Kidney (tissue), 14 donors: ENCODE data around the gene CNP. TPM values are rescaled to one million over a fixed set of nuclear protein-coding genes. Genes with fewer than 3 reads are reported as not detected.

Experiments
- DNase-seq, 5 donors: peaks; one replicate each; pipeline ENCODE4 v3.0.0-alpha.2; 2013 to 2020
- FAIRE-seq: peaks from 2 replicates; lab custom pipeline; 2012; peaks lifted over from hg19 to GRCh38; lab: Jason Lieb, UNC
- H3K27ac ChIP-seq, 2 donors: one replicate each; pipeline ENCODE4 v1.7.0; 2013; ENCODE audit warnings: low read depth in 2 of 2, low read length in 2 of 2, inconsistent platforms in 1 of 2
- H3K27me3 ChIP-seq: one replicate; pipeline ENCODE4 v1.7.1; 2013; ENCODE audit warnings: low read length, inconsistent platforms; ENCODE audit not compliant: control insufficient read depth, insufficient read depth
- H3K36me3 ChIP-seq, 3 donors: one replicate each; pipeline versions ENCODE4 v1.7.0 to v1.7.1; 2013; ENCODE audit warnings: low read length in 3 of 3, control low read depth in 1 of 3, inconsistent platforms in 1 of 3; ENCODE audit not compliant: insufficient read depth in 3 of 3, control insufficient read depth in 2 of 3
- H3K4me1 ChIP-seq, 3 donors: one replicate each; pipeline versions ENCODE4 v1.7.0 to v1.7.1; 2013; ENCODE audit warnings: low read length in 3 of 3, inconsistent platforms in 1 of 3, low read depth in 1 of 3; ENCODE audit not compliant: control insufficient read depth in 2 of 3, insufficient read depth in 2 of 3
- H3K4me3 ChIP-seq, 3 donors: one replicate each; pipeline versions ENCODE4 v1.7.0 to v1.8.1; 2013; ENCODE audit warnings: low read length in 3 of 3, control low read depth in 1 of 3, inconsistent platforms in 1 of 3
- H3K9ac ChIP-seq, 3 donors: one replicate each; pipeline versions ENCODE4 v1.7.0 to v1.7.1; 2013; ENCODE audit warnings: low read length in 3 of 3, control low read depth in 1 of 3, inconsistent platforms in 1 of 3
- H3K9me3 ChIP-seq, 3 donors: one replicate each; pipeline versions ENCODE4 v1.7.0 to v1.7.1; 2013; ENCODE audit warnings: low read length in 3 of 3, control low read depth in 1 of 3, inconsistent platforms in 1 of 3; ENCODE audit not compliant: control insufficient read depth in 2 of 3, insufficient read depth in 1 of 3
- CTCF ChIP-seq: IDR thresholded peaks from 3 replicates; pipeline ENCODE4 v1.5.1; 2012; ENCODE audit warnings: mild to moderate bottlenecking, moderate library complexity, borderline replicate concordance; ENCODE audit not compliant: insufficient read depth; ENCODE audit errors: extremely low read depth
- intact Hi-C: fragments of 100-400 bp; cut with DNase I; formaldehyde crosslinking; loops from one replicate; pipeline ENCODE4 v1.11.1; 2022
- polyA plus RNA-seq: library from polyadenylated mRNA; stranded (reverse); fragments of 350-450 nt; fragmentation: Illumina TruSeq; extraction: RNeasy Lipid Tissue Mini Kit (QIAGEN cat#74804); gene quantifications from one replicate; pipeline ENCODE4 v1.2.3, GENCODE V29; 2014; ENCODE audit warnings: low read depth, low replicate concordance; ENCODE audit not compliant: insufficient read depth
- total RNA-seq: library from RNA; stranded (reverse); fragmentation: NEBNext Ultra II Directional; extraction: Animal tissue kit (Norgen Biotek cat#: 25700); gene quantifications from one replicate; pipeline ENCODE4 v1.2.1, GENCODE V29; 2021
- donor health status: control.
- donor health status: control.
- donor health status: control.
- donor health status: control.
- donor health status: control.
- donor health status: DM: yes; HTN: yes; CAD: no.
- donor health status: Normal renal cell carcinoma (clear cell type).

Gene CNP
- total and polyA plus RNA-seq, 2 donors from 2014 or later: 64.0 to 87.5 TPM

GRCh38 chr17:42016411-42016831 is 49.8 kb downstream of the CNP start:
- Histone ChIP-seq H3K36me3 (no peaks in the 10 kb centered on the region), H3K4me1 (peaks cover 4 to 35% (median 28%) of the 10 kb centered on the region in 3 donors), H3K27ac (peak overlapping the region; percentile 94 to 95), H3K4me3 (peak overlapping the region; percentile 97 to 98 (median 97)), H3K9me3 (no peaks in the 10 kb centered on the region), H3K27me3 (no peaks in the 10 kb centered on the region), H3K9ac (peak overlapping the region; percentile 94 to 100 (median 99))
- intact Hi-C loops: no loop called here
- peak in 2 of 5 donors; percentile 18 to 40 for DNase-seq
- no peak for TF ChIP-seq CTCF
- FAIRE-seq: no peak

GRCh38 chr17:42016941-42017865 is 50.6 kb downstream of the CNP start, which contains the start of gene DNAJC7:
Gene DNAJC7, minus strand, starts transcription at chr17:42017439. Its CDS starts 23 bp downstream, at chr17:42017416.
- Histone ChIP-seq H3K9ac (peak within 1 kb of the TSS; percentile 94 to 100 (median 99)), H3K4me1 (peaks cover 4 to 31% (median 28%) of the 10 kb centered on the region in 3 donors), H3K27me3 (no peaks in the 10 kb centered on the region), H3K36me3 (no peaks in the 10 kb centered on the region), H3K27ac (peak within 1 kb of the TSS; percentile 94 to 95), H3K9me3 (no peaks in the 10 kb centered on the region), H3K4me3 (peak within 1 kb of the TSS; percentile 97 to 98 (median 97))
- no peak for FAIRE-seq
- peak; percentile 7 for TF ChIP-seq CTCF
- DNase-seq: peak; percentile 94 to 98 (median 96)
- intact Hi-C loops: no loop called here

GRCh38 chr17:42017866-42018200 is 51.2 kb downstream of the CNP start:
- TF ChIP-seq CTCF: no peak
- intact Hi-C loops: no loop called here
- DNase-seq (peak in 1 of 5 donors; percentile 63), FAIRE-seq (no peak)
- H3K9me3 ChIP-seq: no peaks in the 10 kb centered on the region
- peak overlapping the region; percentile 94 to 95 for H3K27ac ChIP-seq
- peak overlapping the region; percentile 97 to 98 (median 97) for H3K4me3 ChIP-seq
- H3K9ac ChIP-seq: peak overlapping the region; percentile 74 to 100 (median 83)
- H3K4me1 ChIP-seq: peaks cover 4 to 31% (median 28%) of the 10 kb centered on the region in 3 donors
- H3K36me3 ChIP-seq: peaks cover 0 to 3% (median 0%) of the 10 kb centered on the region in 3 donors
- no peaks in the 10 kb centered on the region for H3K27me3 ChIP-seq
